GM03348 (cell line): ENCODE data around the gene ACP1.
"Not testable (repeated sequence)": the region's sequence is repeated elsewhere in the genome, so short reads cannot be mapped to it uniquely, and the experiment has no call there.

Experiments used
- DNase-seq: peaks from one replicate; pipeline ENCODE4 v3.0.0; 2012; ENCODE audit warnings: low spot score

ACP1 gene

GRCh38 chr2:310994-311393 is 46.2 kb downstream of the ACP1 start:
- no peak for DNase-seq

GRCh38 chr2:313991-314390 is 49.2 kb downstream of the ACP1 start:
- DNase-seq = no peak

GRCh38 chr2:314561-315336 is 50.0 kb downstream of the ACP1 start:
- no peak for DNase-seq

DNA sequence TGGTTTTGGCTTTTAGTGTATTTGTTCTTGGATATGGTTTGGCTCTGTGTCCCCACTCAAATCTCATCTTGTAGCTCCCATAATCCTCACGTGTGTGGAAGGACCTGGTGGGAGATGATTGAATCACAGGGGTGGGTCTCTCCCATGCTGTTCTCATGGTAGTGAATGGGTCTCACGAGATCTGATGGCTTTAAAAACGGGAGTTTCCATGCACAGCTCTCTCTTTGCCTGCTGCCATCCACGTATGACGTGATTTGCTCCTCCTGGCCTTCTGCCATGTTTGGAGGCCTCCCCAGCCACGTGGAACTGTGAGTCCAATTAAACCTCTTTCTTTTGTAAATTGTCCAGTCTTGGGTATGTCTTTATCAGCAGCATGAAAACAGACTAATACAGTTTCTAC is 51.2 kb downstream of the ACP1 start:
- DNase-seq = not testable (repeated sequence)

DNA sequence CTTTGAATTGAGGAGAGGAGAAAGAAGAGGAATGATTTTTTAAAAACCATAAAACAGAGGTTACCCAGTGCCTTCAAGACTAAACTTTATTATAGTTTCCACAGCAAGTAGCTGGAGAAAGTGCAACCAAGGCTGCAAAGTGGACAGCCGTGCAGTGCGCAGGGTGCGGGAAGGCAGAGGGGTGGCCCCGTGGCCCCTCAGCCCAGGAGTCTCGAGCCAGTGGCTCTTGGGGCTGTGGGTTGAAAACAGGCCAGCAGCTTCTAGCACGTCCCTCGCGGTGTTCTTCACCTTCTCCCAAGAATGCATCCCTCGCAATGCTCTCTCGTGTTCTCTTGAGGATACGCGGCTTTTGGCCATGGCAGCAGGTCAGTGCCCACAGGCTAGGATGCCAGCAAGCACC is 51.6 kb downstream of the ACP1 start:
- no peak for DNase-seq

DNA sequence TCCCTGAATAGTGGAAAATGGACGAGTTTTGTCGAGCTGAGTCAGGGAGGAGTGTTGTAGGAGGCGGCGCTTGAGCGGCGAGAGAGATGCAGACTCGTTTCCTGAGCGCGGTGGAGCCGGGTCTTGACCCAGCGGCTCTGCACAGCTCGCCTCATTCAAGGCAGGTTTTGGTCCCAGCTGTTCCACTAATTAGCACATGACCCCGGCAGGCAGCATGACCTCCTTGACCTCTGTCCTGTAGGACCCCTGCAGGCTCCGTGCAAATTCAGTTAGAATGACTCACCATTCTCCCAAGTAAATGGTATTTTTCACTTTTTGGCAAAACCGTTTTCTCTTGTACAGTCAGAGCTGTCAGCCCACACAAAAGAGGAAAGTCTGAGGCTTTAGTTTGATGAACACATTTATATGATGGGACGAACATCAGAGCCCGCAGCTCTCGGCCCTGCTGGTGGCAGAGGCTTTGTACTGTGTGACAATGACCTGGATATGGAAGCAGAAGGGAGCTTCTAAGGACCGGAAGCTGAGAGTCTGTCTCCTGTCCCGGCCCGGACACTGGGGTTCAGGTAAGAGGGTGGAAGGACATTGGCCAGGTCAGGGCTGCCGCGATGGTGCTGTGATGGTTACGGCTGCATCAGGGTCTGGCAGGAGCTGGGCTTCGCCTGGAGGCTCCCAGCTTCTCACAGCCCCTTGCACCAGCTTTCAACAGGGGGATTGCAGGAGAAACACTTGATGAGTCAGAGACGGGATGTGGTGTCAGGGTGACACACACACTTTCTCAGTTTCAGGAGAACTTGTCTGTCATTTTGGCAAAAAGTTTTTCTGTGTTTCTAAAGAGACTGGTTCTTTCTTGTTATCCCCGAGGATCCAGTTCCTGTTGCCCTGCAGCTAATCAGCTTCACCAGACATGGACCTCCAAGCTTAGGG is 53.0 kb downstream of the ACP1 start:
- peak; percentile 52 for DNase-seq

- no peak for DNase-seq
These were observed 54.4 kb downstream of the ACP1 start for GRCh38 chr2:319059-319600.

GRCh38 chr2:320561-320960 is 55.8 kb downstream of the ACP1 start:
- no peak for DNase-seq

- DNase-seq = no peak
These were observed 57.6 kb downstream of the ACP1 start for GRCh38 chr2:322326-322725.

- DNase-seq = no peak
These were observed 58.3 kb downstream of the ACP1 start for GRCh38 chr2:323035-323434.
